Peyer's patch (tissue), 4 donors: ENCODE measurements around the gene GALNT12. TPM values are rescaled to one million over a fixed set of nuclear protein-coding genes. Genes with fewer than 3 reads are reported as not detected.

ENCODE experiments used
- DNase-seq, 3 donors: peaks; one replicate each; pipeline ENCODE4 v3.0.0-alpha.2; 2017 to 2019
- H3K27ac ChIP-seq, 4 donors: fragments of 200-600 bp; sonication (generic); one replicate each; pipeline ENCODE4 v1.5.1; 2016 to 2019
- H3K27me3 ChIP-seq, 2 donors: fragments of 200-600 bp; sonication (generic); one replicate each; pipeline ENCODE4 v1.5.1; 2019
- H3K36me3 ChIP-seq, 3 donors: fragments of 200-600 bp; sonication (generic); one replicate each; pipeline ENCODE4 v1.5.1; 2016 to 2019
- H3K4me1 ChIP-seq, 4 donors: fragments of 200-600 bp; sonication (generic); one replicate each; pipeline ENCODE4 v1.5.1; 2016 to 2019
- H3K4me3 ChIP-seq, 4 donors: fragments of 200-600 bp; sonication (generic); 1 replicate in 3 of 4; 2 replicates in 1 of 4; pipeline ENCODE4 v1.5.1; 2016 to 2019; ENCODE audit warnings: mild to moderate bottlenecking in 1 of 4
- H3K9me3 ChIP-seq, 4 donors: fragments of 200-600 bp; sonication (generic); one replicate each; pipeline ENCODE4 v1.5.1; 2016 to 2019; ENCODE audit warnings: mild to moderate bottlenecking in 1 of 4
- CTCF ChIP-seq, 6 experiments: fragments of 450-650 bp in 4 of 6; fragments of 200-600 bp in 2 of 6; sonication (generic) in 1 of 6; IDR thresholded peaks; one replicate each; pipeline ENCODE4 v1.5.1; 2017 to 2019; ENCODE audit warnings: antibody characterized with exemption in 6 of 6, mild to moderate bottlenecking in 3 of 6, moderate library complexity in 1 of 6
- POLR2A ChIP-seq, 2 donors: fragments of 450-650 bp; IDR thresholded peaks; one replicate each; pipeline ENCODE4 v1.5.1; 2017; ENCODE audit warnings: antibody characterized with exemption in 2 of 2, mild to moderate bottlenecking in 2 of 2, moderate library complexity in 2 of 2
- total RNA-seq, 4 donors: library from RNA; depleted of rRNA; stranded (reverse); fragments of >200 nt; gene quantifications; one replicate each; pipeline ENCODE4 v1.1.0, GENCODE V29; 2016

GALNT12 gene
- total RNA-seq, 4 donors from 2014 or later, result 73.6 to 118 (median 93.0) TPM

DNA sequence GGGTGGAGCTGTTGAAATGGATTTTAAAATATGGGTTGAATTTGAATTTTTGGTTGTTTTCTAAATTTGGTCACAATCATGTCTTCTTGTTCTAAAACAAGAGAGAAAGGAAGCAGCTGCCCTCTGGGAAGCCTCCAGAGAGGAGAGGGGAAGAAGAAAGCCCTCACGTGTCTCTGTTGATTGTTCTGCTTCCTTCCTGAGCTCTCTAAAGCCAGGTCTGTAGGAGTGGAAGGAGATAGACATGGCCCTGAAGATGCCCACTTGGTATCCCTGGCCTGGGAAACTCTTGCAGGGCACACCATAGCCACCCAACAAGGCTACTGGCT lies 59.6 kb downstream of the GALNT12 start:
- no peak overlapping the region for H3K4me3 ChIP-seq
- no peaks in the 10 kb centered on the region for H3K27me3 ChIP-seq
- peak overlapping the region in 3 of 4 donors; percentile 10 to 45 (median 26) for H3K27ac ChIP-seq
- TF ChIP-seq POLR2A (IDR thresholded peaks at IDR 0.05), result no peak
- H3K4me1 ChIP-seq, result peaks cover 0 to 8% (median 0%) of the 10 kb centered on the region in 4 donors
- no peaks in the 10 kb centered on the region for H3K9me3 ChIP-seq
- no peaks in the 10 kb centered on the region for H3K36me3 ChIP-seq
- DNase-seq, result no peak

DNA sequence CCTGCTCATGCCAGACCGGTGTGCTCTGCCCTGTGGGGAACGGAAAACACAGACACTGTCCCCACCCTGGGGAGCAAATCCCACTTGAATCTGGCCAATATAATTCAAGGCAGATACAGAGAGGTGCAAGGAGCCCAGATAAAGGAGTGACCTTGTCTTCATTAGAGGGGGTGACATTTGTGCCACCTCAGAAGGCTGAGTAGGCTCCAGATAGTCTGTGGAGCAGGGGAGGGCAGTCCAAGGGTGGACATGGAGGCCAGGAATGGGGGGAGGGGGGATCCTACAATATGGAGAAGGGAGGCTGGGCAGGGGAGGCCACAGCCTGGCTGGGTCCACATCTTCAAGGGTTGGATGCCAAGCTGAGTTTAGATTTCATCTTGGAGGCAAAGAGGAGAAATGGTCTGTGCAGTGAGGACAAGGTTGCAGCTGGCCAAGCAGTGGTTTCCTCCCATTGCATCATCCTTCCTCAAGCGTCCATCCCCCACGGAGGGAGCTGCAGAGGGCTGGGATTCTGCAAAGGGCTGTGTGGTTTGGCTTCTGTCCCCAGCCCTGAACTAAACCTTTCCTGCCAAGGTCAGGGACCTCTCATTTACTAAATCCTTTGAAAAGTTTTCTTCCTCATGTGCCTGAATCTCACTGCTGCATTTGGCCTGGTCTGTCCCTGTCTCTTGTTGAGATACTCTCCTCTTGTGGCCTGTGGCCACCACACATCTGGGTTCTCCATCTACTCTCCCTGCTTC lies 60.1 kb downstream of the GALNT12 start:
- Histone ChIP-seq H3K27ac (peak overlapping the region in 3 of 4 donors; percentile 10 to 45 (median 26)), H3K27me3 (no peaks in the 10 kb centered on the region), H3K4me3 (no peak overlapping the region), H3K36me3 (no peaks in the 10 kb centered on the region), H3K4me1 (peaks cover 0 to 8% (median 0%) of the 10 kb centered on the region in 4 donors), H3K9me3 (no peaks in the 10 kb centered on the region)
- no peak for TF ChIP-seq CTCF (IDR thresholded peaks at IDR 0.05)
- TF ChIP-seq POLR2A (IDR thresholded peaks at IDR 0.05), result no peak
- peak in 2 of 3 donors; percentile 25 to 73 for DNase-seq

DNA sequence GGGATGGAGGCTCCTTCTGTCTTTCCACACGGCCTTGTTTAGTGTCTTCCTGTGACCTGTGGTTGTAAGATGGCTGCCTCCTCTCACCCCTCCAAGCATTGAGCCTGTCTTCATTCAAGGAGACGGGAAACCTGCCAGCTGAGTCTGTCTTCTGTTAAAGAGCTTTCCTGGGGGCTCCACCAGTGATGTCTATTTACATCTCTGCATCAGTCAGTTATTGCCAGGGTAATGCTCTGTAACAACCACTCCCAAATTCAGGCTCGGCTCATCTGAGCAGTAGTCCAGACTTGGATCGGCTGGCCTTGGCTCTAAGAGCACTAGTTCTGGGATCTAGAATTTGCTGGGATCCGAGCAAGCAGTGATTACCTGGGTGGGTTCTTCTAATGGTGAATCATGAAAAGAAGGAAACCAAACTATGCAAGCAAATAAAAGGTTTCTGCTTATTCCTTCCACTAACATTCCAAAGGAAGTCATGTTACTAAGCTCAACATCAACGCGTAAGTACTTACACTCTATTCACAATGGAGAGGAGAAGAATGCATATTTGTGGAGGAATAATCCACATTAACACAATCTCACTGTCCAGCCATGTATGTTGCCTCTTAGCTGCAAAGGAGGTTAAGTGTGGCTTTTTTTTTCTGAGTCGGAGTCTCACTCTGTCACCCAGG lies 61.7 kb downstream of the GALNT12 start:
- DNase-seq, result no peak
- H3K36me3 ChIP-seq, result no peaks in the 10 kb centered on the region
- H3K9me3 ChIP-seq, result no peaks in the 10 kb centered on the region
- no peak for TF ChIP-seq CTCF (IDR thresholded peaks at IDR 0.05)
- TF ChIP-seq POLR2A (IDR thresholded peaks at IDR 0.05), result no peak
- peaks cover 0 to 8% (median 0%) of the 10 kb centered on the region in 4 donors for H3K4me1 ChIP-seq
- no peaks in the 10 kb centered on the region for H3K27me3 ChIP-seq
- H3K4me3 ChIP-seq, result no peak overlapping the region
- no peak overlapping the region for H3K27ac ChIP-seq

DNA sequence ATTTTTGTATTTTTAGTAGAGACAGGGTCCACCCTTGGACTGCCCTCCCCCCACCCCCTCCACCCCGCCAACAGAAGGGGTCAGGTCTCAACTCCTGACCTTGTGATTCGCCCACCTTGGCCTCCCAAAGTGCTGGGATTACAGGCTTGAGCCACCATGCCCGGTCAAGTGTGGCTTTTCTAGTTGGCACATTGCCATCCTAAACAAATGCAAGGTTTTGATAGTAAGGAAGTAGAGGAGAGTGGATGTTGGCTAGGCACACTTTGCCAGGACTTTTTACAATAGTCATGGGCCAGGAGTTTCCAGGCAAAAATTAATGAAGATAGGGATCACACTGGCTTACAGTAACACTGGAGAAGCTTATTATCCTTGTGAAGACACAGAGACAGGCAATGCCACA lies 62.4 kb downstream of the GALNT12 start:
- peaks cover 0 to 8% (median 0%) of the 10 kb centered on the region in 4 donors for H3K4me1 ChIP-seq
- no peaks in the 10 kb centered on the region for H3K36me3 ChIP-seq
- DNase-seq, result no peak
- H3K27ac ChIP-seq, result no peak overlapping the region
- H3K9me3 ChIP-seq, result no peaks in the 10 kb centered on the region
- TF ChIP-seq CTCF (IDR thresholded peaks at IDR 0.05) (no peak), POLR2A (IDR thresholded peaks at IDR 0.05) (no peak)
- no peak overlapping the region for H3K4me3 ChIP-seq
- no peaks in the 10 kb centered on the region for H3K27me3 ChIP-seq

- Histone ChIP-seq H3K4me3 (no peak overlapping the region), H3K4me1 (peaks cover 0 to 8% (median 0%) of the 10 kb centered on the region in 4 donors), H3K9me3 (no peaks in the 10 kb centered on the region), H3K27me3 (no peaks in the 10 kb centered on the region), H3K27ac (no peak overlapping the region), H3K36me3 (no peaks in the 10 kb centered on the region)
- TF ChIP-seq POLR2A (IDR thresholded peaks at IDR 0.05) (no peak), CTCF (IDR thresholded peaks at IDR 0.05) (no peak)
- DNase-seq, result no peak
These were observed 63.5 kb downstream of the GALNT12 start for GRCh38 chr9:98870782-98871557.
